Stomach (tissue), 9 donors: ENCODE data around the gene EDC3. TPM values are rescaled to one million over a fixed set of nuclear protein-coding genes. Genes with fewer than 3 reads are reported as not detected.

Experiments
- DNase-seq, 2 donors: peaks; one replicate each; pipeline versions ENCODE4 v3.0.0 to v3.0.0-alpha.2; 2013 to 2019
- H3K27ac ChIP-seq, 5 donors: fragments of 200-600 bp in 4 of 5; sonication (generic) in 4 of 5; one replicate each; pipeline ENCODE4 v1.5.1; 2013 to 2019; ENCODE audit warnings: mild to moderate bottlenecking in 1 of 5, moderate library complexity in 1 of 5
- H3K27me3 ChIP-seq, 3 donors: fragments of 200-600 bp; sonication (generic); one replicate each; pipeline ENCODE4 v1.5.1; 2017 to 2019; ENCODE audit warnings: mixed run types in 1 of 3
- H3K36me3 ChIP-seq, 4 donors: fragments of 200-600 bp; sonication (generic); 1 replicate in 3 of 4; 2 replicates in 1 of 4; pipeline ENCODE4 v1.5.1; 2016 to 2019
- H3K4me1 ChIP-seq, 4 donors: fragments of 200-600 bp; sonication (generic); one replicate each; pipeline ENCODE4 v1.5.1; 2016 to 2019
- H3K4me3 ChIP-seq, 4 donors: fragments of 200-600 bp; sonication (generic) in 3 of 4; one replicate each; pipeline ENCODE4 v1.5.1; 2016 to 2019; ENCODE audit warnings: mild to moderate bottlenecking in 1 of 4
- H3K9me3 ChIP-seq, 4 donors: fragments of 200-600 bp; sonication (generic); one replicate each; pipeline ENCODE4 v1.5.1; 2016 to 2019
- CTCF ChIP-seq, 7 experiments: fragments of 450-650 bp in 4 of 7; fragments of 200-600 bp in 3 of 7; sonication (generic) in 3 of 7; IDR thresholded peaks; one replicate each; pipeline ENCODE4 v1.5.1; 2016 to 2019; ENCODE audit warnings: antibody characterized with exemption in 7 of 7, control low read depth in 2 of 7, mild to moderate bottlenecking in 1 of 7
- EP300 ChIP-seq: sonication (generic); formaldehyde crosslinking; IDR thresholded peaks from one replicate; pipeline ENCODE4 v1.6.1; 2017; ENCODE audit warnings: antibody characterized with exemption
- POLR2A ChIP-seq, 4 donors: fragments of 450-650 bp; IDR thresholded peaks; one replicate each; pipeline ENCODE4 v1.6.1; 2016; ENCODE audit warnings: antibody characterized with exemption in 4 of 4, control low read depth in 2 of 4, mild to moderate bottlenecking in 1 of 4, moderate library complexity in 1 of 4
- POLR2AphosphoS5 ChIP-seq, 3 donors: sonication (generic); formaldehyde crosslinking; IDR thresholded peaks; one replicate each; pipeline ENCODE4 v1.6.1; 2016; ENCODE audit warnings: antibody characterized with exemption in 3 of 3
- WGBS, 5 donors: extraction: QIAGEN DNeasy Blood & Tissue Kit in 3 of 5; methylation state at CpG; one replicate each; pipeline versions ENCODE4 v1.1.5 to v1.1.7; 2013 to 2018; 5-methylcytosine and 5-hydroxymethylcytosine counted together
- intact Hi-C: fragments of 100-400 bp; cut with DNase I; formaldehyde crosslinking; loops from one replicate; pipeline ENCODE4 v1.15.1; 2023; ENCODE audit warnings: low total_unique reads
- polyA plus RNA-seq, 3 donors: library from polyadenylated mRNA; stranded (reverse); fragments of 200-250 nt; gene quantifications; one replicate each; pipeline ENCODE4 v1.2.3, GENCODE V29; 2013
- total RNA-seq, 5 donors: library from RNA; depleted of rRNA; stranded (reverse); fragments of >200 nt; gene quantifications; one replicate each; pipeline versions ENCODE4 v1.1.0 to v1.2.3, GENCODE V29; 2014 to 2016
- donor health status: healthy with polysubstance abuse.
- donor health status: Bipolar disorder and iron deficiency.
- donor health status: healthy.

The EDC3 gene
- total and polyA plus RNA-seq, 8 donors = 8.8 to 42.6 (median 14.6) TPM

- Histone ChIP-seq H3K36me3 (peaks cover 25 to 61% (median 59%) of the 10 kb centered on the region in 4 donors), H3K9me3 (no peaks in the 10 kb centered on the region), H3K27ac (no peak overlapping the region), H3K27me3 (no peaks in the 10 kb centered on the region), H3K4me3 (no peak overlapping the region), H3K4me1 (peaks cover 17 to 23% (median 21%) of the 10 kb centered on the region in 4 donors)
- TF ChIP-seq POLR2AphosphoS5 (IDR thresholded peaks at IDR 0.05) = no peak
- TF ChIP-seq EP300 = no peak
- TF ChIP-seq CTCF (IDR thresholded peaks at IDR 0.05) = no peak
- no peak for TF ChIP-seq POLR2A (IDR thresholded peaks at IDR 0.05)
- intact Hi-C loops = no loop called here
- 87 to 96% (median 94%) methylated on average over 5 of the region's 5 CpGs for WGBS, 5 donors
- DNase-seq = no peak
Observed at GRCh38 chr15:74595271-74595670, 100.6 kb downstream of the EDC3 start.

- Histone ChIP-seq H3K9me3 (no peaks in the 10 kb centered on the region), H3K4me3 (no peak overlapping the region), H3K36me3 (peaks cover 31 to 69% (median 67%) of the 10 kb centered on the region in 4 donors), H3K27me3 (no peaks in the 10 kb centered on the region), H3K4me1 (peaks cover 13 to 18% (median 15%) of the 10 kb centered on the region in 4 donors), H3K27ac (no peak overlapping the region)
- WGBS, 5 donors = 87 to 100% (median 95%) methylated on average over 1 to 4 of the region's 4 CpGs
- TF ChIP-seq POLR2A (IDR thresholded peaks at IDR 0.05) (no peak), POLR2AphosphoS5 (IDR thresholded peaks at IDR 0.05) (no peak), EP300 (no peak), CTCF (IDR thresholded peaks at IDR 0.05) (no peak)
- no peak for DNase-seq
- intact Hi-C loops = no loop called here
Observed at GRCh38 chr15:74594455-74594854, 101.4 kb downstream of the EDC3 start.

GRCh38 chr15:74593122-74593521 lies 102.7 kb downstream of the EDC3 start:
- intact Hi-C loops = no loop called here
- TF ChIP-seq CTCF (IDR thresholded peaks at IDR 0.05) (no peak), POLR2AphosphoS5 (IDR thresholded peaks at IDR 0.05) (no peak), EP300 (no peak), POLR2A (IDR thresholded peaks at IDR 0.05) (no peak)
- H3K36me3 ChIP-seq = peaks cover 31 to 71% (median 70%) of the 10 kb centered on the region in 4 donors
- no peaks in the 10 kb centered on the region for H3K27me3 ChIP-seq
- peaks cover 5 to 6% (median 5%) of the 10 kb centered on the region in 4 donors for H3K4me1 ChIP-seq
- H3K4me3 ChIP-seq = no peak overlapping the region
- H3K9me3 ChIP-seq = no peaks in the 10 kb centered on the region
- DNase-seq = no peak
- WGBS, 5 donors = 90 to 97% (median 94%) methylated on average over 7 of the region's 7 CpGs
- no peak overlapping the region for H3K27ac ChIP-seq

- H3K27ac ChIP-seq = no peak overlapping the region
- H3K36me3 ChIP-seq = peaks cover 31 to 76% (median 72%) of the 10 kb centered on the region in 4 donors
- no peak for TF ChIP-seq CTCF (IDR thresholded peaks at IDR 0.05)
- no peak for TF ChIP-seq POLR2AphosphoS5 (IDR thresholded peaks at IDR 0.05)
- H3K4me3 ChIP-seq = no peak overlapping the region
- H3K4me1 ChIP-seq = no peaks in the 10 kb centered on the region
- DNase-seq = no peak
- H3K27me3 ChIP-seq = no peaks in the 10 kb centered on the region
- 62 to 81% (median 69%) methylated on average over 3 of the region's 3 CpGs for WGBS, 5 donors
- intact Hi-C loops = no loop called here
- no peaks in the 10 kb centered on the region for H3K9me3 ChIP-seq
Observed at GRCh38 chr15:74592222-74592621, 103.6 kb downstream of the EDC3 start.
